Measurements from ENCODE around the gene MRPL54. TPM values are rescaled to one million over a fixed set of nuclear protein-coding genes. Genes with fewer than 3 reads are reported as not detected.

The MRPL54 gene
- total RNA-seq = 10 to 100 TPM; 47.4 to 50.9 TPM

- POLR2A ChIA-PET = interaction anchor here (0.6 to 2.3 kb wide), 14 partner anchors 11 to 575 kb away, joined by 3 to 10 read pairs (median 4); partner anchors contain the start of genes EEF2 and STAP2
- DNase-seq (peak; percentile 99), ATAC-seq (peak; percentile 87)
- Mint-ChIP-seq H3K9me3 (no peaks in the 10 kb centered on the region), H3K27ac (peak within 1 kb of the TSS; percentile 99), H3K36me3 (ENCODE audit: low read depth) (peaks cover 22% of the 10 kb centered on the region), H3K4me3 (peak within 1 kb of the TSS; percentile 99), H3K4me1 (ENCODE audit: low read depth) (peaks cover 39% of the 10 kb centered on the region), H3K27me3 (no peaks in the 10 kb centered on the region)
- TF ChIP-seq CTCF (IDR thresholded peaks at IDR 0.05) = no peak
- CTCF ChIA-PET = interaction anchor here (0.7 to 6.5 kb wide), 14 partner anchors 18 to 637 kb away, joined by 3 to 39 read pairs (median 4); partner anchors contain the start of genes EEF2 and SH3GL1
- intact Hi-C loops (cut with micrococcal nuclease) = loop anchor here (10.0 kb wide), 1 partner anchor 52 kb away; no protein-coding TSS in a partner anchor
These were observed at the start of gene MRPL54 for GRCh38 chr19:3762501-3763459. Gene MRPL54, plus strand, starts transcription at chr19:3762682. Its CDS starts 19 bp downstream, at chr19:3762701.

DNA sequence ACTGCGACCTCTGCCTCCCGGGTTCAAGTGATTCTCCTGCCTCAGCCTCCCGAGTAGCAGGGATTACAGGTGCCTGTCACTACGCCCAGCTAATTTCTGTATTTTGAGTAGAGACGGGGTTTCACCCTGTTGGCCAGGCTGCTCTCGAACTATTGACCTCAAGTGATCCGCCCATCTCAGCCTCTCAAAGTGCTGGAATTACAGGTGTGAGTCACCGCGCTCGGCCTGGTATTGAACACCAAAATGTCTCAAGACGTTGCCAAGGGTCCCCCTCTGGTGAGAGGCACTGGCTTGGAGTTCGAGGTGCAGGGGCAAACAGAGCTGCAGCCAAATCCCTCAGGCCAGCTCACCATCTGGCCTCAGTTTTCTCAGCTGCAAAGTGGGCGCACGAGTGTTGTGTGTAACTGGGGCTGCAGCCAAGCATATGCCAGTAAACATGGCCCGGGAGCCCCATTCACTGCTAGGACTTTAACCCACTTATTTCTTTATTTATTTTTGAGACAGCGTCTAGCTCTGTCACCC lies 46.3 kb upstream of the MRPL54 start:
- ATAC-seq (no peak), DNase-seq (no peak)
- Mint-ChIP-seq H3K9me3 (no peaks in the 10 kb centered on the region), H3K4me1 (ENCODE audit: low read depth) (peaks cover 4% of the 10 kb centered on the region), H3K27me3 (peaks cover 4% of the 10 kb centered on the region), H3K4me3 (no peak overlapping the region), H3K36me3 (ENCODE audit: low read depth) (no peaks in the 10 kb centered on the region), H3K27ac (no peak overlapping the region)
- intact Hi-C loops (cut with micrococcal nuclease) = no loop called here
- CTCF ChIA-PET = no interaction called here
- TF ChIP-seq CTCF (IDR thresholded peaks at IDR 0.05) = no peak
- POLR2A ChIA-PET = no interaction called here

DNA sequence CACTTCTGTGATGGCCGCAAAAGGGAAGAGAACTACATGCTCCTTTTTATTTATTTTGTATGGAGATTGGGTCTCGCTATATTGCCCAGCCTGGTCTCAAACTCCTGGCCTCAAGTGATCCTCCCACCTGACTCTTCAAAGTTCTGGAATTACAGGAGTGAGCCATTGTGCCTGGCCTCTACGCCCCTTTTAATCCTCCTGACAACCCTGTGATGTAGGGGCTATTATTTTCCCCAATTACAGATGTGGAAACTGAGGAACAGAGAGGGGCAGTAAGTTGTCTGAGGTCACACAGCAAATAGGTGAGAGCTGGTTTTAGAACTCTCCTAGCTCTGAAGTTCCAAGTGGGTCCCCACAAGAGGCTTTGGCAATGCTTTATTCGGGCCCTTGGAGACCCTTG lies 42.6 kb upstream of the MRPL54 start:
- POLR2A ChIA-PET = no interaction called here
- Mint-ChIP-seq H3K4me1 (ENCODE audit: low read depth) (peaks cover 6% of the 10 kb centered on the region), H3K36me3 (ENCODE audit: low read depth) (no peaks in the 10 kb centered on the region), H3K9me3 (no peaks in the 10 kb centered on the region), H3K27ac (no peak overlapping the region), H3K27me3 (peaks cover 13% of the 10 kb centered on the region), H3K4me3 (no peak overlapping the region)
- CTCF ChIA-PET = interaction anchor here (0.6 to 1.0 kb wide), 4 partner anchors 12 to 53 kb away, joined by 3 to 6 read pairs (median 3); partner anchors contain the start of gene TJP3
- ATAC-seq = no peak
- DNase-seq = no peak
- no peak for TF ChIP-seq CTCF (IDR thresholded peaks at IDR 0.05)
- intact Hi-C loops (cut with micrococcal nuclease) = no loop called here

DNA sequence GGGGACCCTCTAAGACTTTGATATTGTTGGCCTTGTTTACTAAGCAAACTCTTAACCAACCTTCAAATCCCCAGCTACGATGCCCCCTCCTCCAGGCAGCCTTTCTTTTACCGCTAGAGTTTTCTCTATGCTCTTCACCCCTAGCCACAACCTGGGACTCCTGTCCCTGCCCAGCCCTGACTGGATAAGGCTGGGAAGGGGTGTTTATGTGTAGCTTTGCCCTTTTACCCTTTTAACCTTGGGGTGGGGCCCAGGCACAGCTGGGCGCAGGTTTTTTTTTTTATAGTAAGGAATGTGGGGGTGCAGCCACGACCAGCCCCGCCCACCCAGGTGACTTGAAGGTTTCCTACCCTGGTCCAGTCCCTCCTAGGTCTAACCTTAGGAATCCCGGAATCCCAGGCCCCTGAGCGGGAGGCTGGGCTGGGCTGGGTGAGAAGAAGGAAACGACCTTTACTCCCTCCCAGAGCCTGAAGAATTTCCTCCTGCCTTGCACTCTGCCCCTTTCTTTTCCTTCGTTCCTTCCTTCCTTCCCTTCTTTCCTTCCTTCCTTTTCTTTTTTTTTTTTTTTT lies 42.0 kb upstream of the MRPL54 start:
- no peaks in the 10 kb centered on the region for H3K9me3 Mint-ChIP-seq
- peaks cover 6% of the 10 kb centered on the region for H3K4me1 Mint-ChIP-seq (ENCODE audit: low read depth)
- peaks cover 13% of the 10 kb centered on the region for H3K27me3 Mint-ChIP-seq
- intact Hi-C loops (cut with micrococcal nuclease) = no loop called here
- ATAC-seq = no peak
- DNase-seq = no peak
- no peaks in the 10 kb centered on the region for H3K36me3 Mint-ChIP-seq (ENCODE audit: low read depth)
- ChIA-PET POLR2A (no interaction called here), CTCF (interaction anchor here (0.8 to 1.0 kb wide), 3 partner anchors 12 to 54 kb away, joined by 3 to 6 read pairs (median 3); partner anchors contain the start of gene TJP3)
- no peak for TF ChIP-seq CTCF (IDR thresholded peaks at IDR 0.05)
- no peak overlapping the region for H3K4me3 Mint-ChIP-seq
- H3K27ac Mint-ChIP-seq = no peak overlapping the region

Measured in activated CD8-positive, alpha-beta T cell treated with anti-CD3 and anti-CD28 coated beads for 36 hours (primary cell).